NCI-H460 (cell line): ENCODE results near the gene LYRM7. TPM values are rescaled to one million over a fixed set of nuclear protein-coding genes. Genes with fewer than 3 reads are reported as not detected.
"Not testable (repeated sequence)": the region's sequence is repeated elsewhere in the genome, so short reads cannot be mapped to it uniquely, and the experiment has no call there.

Source experiments
- DNase-seq: peaks from one replicate; pipeline ENCODE4 v3.0.0-alpha.2; 2016; ENCODE audit warnings: low read depth; ENCODE audit errors: extremely low read depth
- total RNA-seq: library from RNA; depleted of rRNA; stranded (reverse); fragments of >200 nt; shearing (Covaris generic); gene quantifications from 2 replicates; pipeline ENCODE4 v1.2.3, GENCODE V29; 2014

Gene LYRM7
- total RNA-seq, 1 experiment from 2014 or later, result 14.8 TPM

- DNase-seq, result no peak
Observed at GRCh38 chr5:131171276-131171810, 599 bp downstream of the LYRM7 start.

GRCh38 chr5:131180407-131180806, 9.7 kb downstream of the LYRM7 start:
- no peak for DNase-seq

GRCh38 chr5:131182839-131183238, 12.1 kb downstream of the LYRM7 start:
- no peak for DNase-seq

GRCh38 chr5:131185523-131186104, 14.9 kb downstream of the LYRM7 start:
- no peak for DNase-seq

GRCh38 chr5:131186561-131187256, 16.0 kb downstream of the LYRM7 start:
- peak; percentile 69 for DNase-seq

GRCh38 chr5:131193106-131193505, 22.4 kb downstream of the LYRM7 start:
- DNase-seq, result no peak

- not testable (repeated sequence) for DNase-seq
Observed at GRCh38 chr5:131193897-131194296, 23.2 kb downstream of the LYRM7 start.

- DNase-seq, result no peak
Observed at GRCh38 chr5:131194725-131195124, 24.0 kb downstream of the LYRM7 start.

- no peak for DNase-seq
Observed at GRCh38 chr5:131195696-131196095, 25.0 kb downstream of the LYRM7 start.

GRCh38 chr5:131196331-131196730, 25.6 kb downstream of the LYRM7 start:
- DNase-seq, result no peak

GRCh38 chr5:131198625-131199024, 27.9 kb downstream of the LYRM7 start:
- DNase-seq, result no peak

GRCh38 chr5:131200560-131200959, 29.8 kb downstream of the LYRM7 start:
- no peak for DNase-seq

- DNase-seq, result no peak
Observed at GRCh38 chr5:131204964-131205363, 34.2 kb downstream of the LYRM7 start.

- no peak for DNase-seq
Observed at GRCh38 chr5:131206061-131206460, 35.3 kb downstream of the LYRM7 start.

- no peak for DNase-seq
Observed at GRCh38 chr5:131206772-131207171, 36.0 kb downstream of the LYRM7 start.

GRCh38 chr5:131209175-131209505, 38.4 kb downstream of the LYRM7 start:
- no peak for DNase-seq

- DNase-seq, result no peak
Observed at GRCh38 chr5:131209506-131210150, 38.9 kb downstream of the LYRM7 start.

GRCh38 chr5:131210151-131210510, 39.4 kb downstream of the LYRM7 start:
- no peak for DNase-seq

- DNase-seq, result no peak
Observed at GRCh38 chr5:131211669-131212068, 40.9 kb downstream of the LYRM7 start.

GRCh38 chr5:131212471-131213021, 41.8 kb downstream of the LYRM7 start:
- no peak for DNase-seq

- DNase-seq, result no peak
Observed at GRCh38 chr5:131214609-131215227, 44.0 kb downstream of the LYRM7 start.
